DND-41 (cell line): ENCODE data around the gene SPEF1.

Experiments
- ATAC-seq: fragments of 200-7000 bp; cut with Tn5 transposase; 3 replicates; pipeline ENCODE4 v1.9.1; 2021; ENCODE audit warnings: low read depth; ENCODE audit not compliant: insufficient read depth
- DNase-seq: peaks from one replicate; pipeline ENCODE4 v3.0.0-alpha.2; 2020
- H2AFZ ChIP-seq: 2 replicates; pipeline ENCODE4 v1.6.0; 2012; ENCODE audit warnings: low read depth, low read length
- H3K27ac ChIP-seq: 2 replicates; pipeline ENCODE4 v1.5.1; 2012; ENCODE audit warnings: low read length, inconsistent platforms
- H3K27me3 ChIP-seq: fragments of 200-600 bp; sonication (generic); 2 replicates; pipeline ENCODE4 v1.6.0; 2012; ENCODE audit warnings: low read length, mild to moderate bottlenecking, inconsistent platforms; ENCODE audit not compliant: insufficient read depth, poor library complexity
- H3K36me3 ChIP-seq: 2 replicates; pipeline ENCODE4 v1.5.1; 2012; ENCODE audit warnings: low read length, inconsistent platforms; ENCODE audit not compliant: insufficient read depth
- H3K4me1 ChIP-seq: 2 replicates; pipeline ENCODE4 v1.5.1; 2012; ENCODE audit warnings: mild to moderate bottlenecking, low read length; ENCODE audit not compliant: insufficient read depth
- H3K4me2 ChIP-seq: 2 replicates; pipeline ENCODE4 v1.6.0; 2012; ENCODE audit warnings: mild to moderate bottlenecking, moderate library complexity, low read length, inconsistent platforms; ENCODE audit not compliant: insufficient read depth
- H3K4me3 ChIP-seq, 2 experiments: fragments of 200-600 bp in 1 of 2; shearing (Covaris generic) in 1 of 2; 2 replicates each; pipeline ENCODE4 v1.5.1; 2012 to 2016; ENCODE audit warnings: inconsistent platforms in 2 of 2, low read length in 2 of 2, mild to moderate bottlenecking in 2 of 2, low read depth in 1 of 2, moderate library complexity in 1 of 2
- H3K79me2 ChIP-seq: 2 replicates; pipeline ENCODE4 v1.6.0; 2012; ENCODE audit warnings: low read length, inconsistent platforms; ENCODE audit not compliant: insufficient read depth
- H3K9ac ChIP-seq: 2 replicates; pipeline ENCODE4 v1.6.0; 2012; ENCODE audit warnings: low read depth, mild to moderate bottlenecking, inconsistent platforms, low read length, moderate library complexity
- H3K9me3 ChIP-seq: 2 replicates; pipeline ENCODE4 v1.5.1; 2012; ENCODE audit warnings: low read length, moderate library complexity, mild to moderate bottlenecking, inconsistent platforms; ENCODE audit not compliant: insufficient read depth, severe bottlenecking
- H4K20me1 ChIP-seq: 2 replicates; pipeline ENCODE4 v1.6.0; 2012; ENCODE audit warnings: low read length; ENCODE audit not compliant: insufficient read depth
- EZH2 ChIP-seq: IDR thresholded peaks from 3 replicates; pipeline ENCODE4 v1.6.1; 2012; ENCODE audit warnings: borderline replicate concordance, low read depth, mild to moderate bottlenecking, moderate library complexity, low read length, inconsistent platforms; ENCODE audit not compliant: severe bottlenecking
- TF ChIP-seq, protein P1 (sequence below): IDR thresholded peaks from 2 replicates; pipeline ENCODE4 v1.5.1; 2012; ENCODE audit warnings: borderline replicate concordance, low read length, moderate library complexity, mild to moderate bottlenecking; ENCODE audit not compliant: poor library complexity, severe bottlenecking; ENCODE audit errors: extremely low read depth

The SPEF1 gene

DNA sequence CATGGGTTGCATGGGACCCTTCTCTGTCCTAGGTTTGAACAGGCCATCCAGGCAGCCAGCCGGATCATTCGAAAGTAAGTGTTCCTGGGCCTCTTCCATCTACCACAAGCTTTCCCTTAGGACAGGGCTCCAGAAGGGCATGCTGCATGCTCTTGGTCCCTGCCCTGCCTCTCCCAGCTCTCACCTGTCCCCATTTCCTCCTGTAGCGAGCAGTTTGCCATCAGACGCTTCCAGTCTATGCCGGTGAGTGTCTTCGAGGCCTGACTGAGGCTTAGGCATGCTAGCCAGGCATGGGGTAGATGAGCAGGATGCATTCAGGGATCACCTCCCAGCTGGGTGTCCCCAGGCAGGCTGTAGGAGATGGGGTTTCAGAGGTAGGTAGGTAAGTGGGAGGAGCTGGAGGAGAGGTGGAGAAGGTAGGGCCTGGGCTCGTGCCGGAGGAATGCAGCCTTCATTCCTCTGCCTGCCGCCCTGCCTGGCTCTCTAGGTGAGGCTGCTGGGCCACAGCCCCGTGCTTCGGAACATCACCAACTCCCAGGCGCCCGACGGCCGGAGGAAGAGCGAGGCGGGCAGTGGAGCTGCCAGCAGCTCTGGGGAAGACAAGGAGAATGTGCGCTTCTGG is 19.1 kb upstream of the SPEF1 start:
- Histone ChIP-seq H3K4me3 (no peak overlapping the region), H3K27me3 (no peaks in the 10 kb centered on the region), H2AFZ (no peak overlapping the region), H3K4me1 (peaks cover 48% of the 10 kb centered on the region), H3K27ac (peak overlapping the region; percentile 79), H3K9ac (peak overlapping the region; percentile 38; the same call in 1 of the 2 replicates), H3K79me2 (peaks cover 47% of the 10 kb centered on the region), H3K4me2 (no peak overlapping the region), H3K9me3 (no peaks in the 10 kb centered on the region), H3K36me3 (peaks cover 89% of the 10 kb centered on the region), H4K20me1 (peaks cover 29% of the 10 kb centered on the region)
- DNase-seq (no peak), ATAC-seq (no peak)
- no peak for TF ChIP-seq EZH2
- TF ChIP-seq, protein P1, sequence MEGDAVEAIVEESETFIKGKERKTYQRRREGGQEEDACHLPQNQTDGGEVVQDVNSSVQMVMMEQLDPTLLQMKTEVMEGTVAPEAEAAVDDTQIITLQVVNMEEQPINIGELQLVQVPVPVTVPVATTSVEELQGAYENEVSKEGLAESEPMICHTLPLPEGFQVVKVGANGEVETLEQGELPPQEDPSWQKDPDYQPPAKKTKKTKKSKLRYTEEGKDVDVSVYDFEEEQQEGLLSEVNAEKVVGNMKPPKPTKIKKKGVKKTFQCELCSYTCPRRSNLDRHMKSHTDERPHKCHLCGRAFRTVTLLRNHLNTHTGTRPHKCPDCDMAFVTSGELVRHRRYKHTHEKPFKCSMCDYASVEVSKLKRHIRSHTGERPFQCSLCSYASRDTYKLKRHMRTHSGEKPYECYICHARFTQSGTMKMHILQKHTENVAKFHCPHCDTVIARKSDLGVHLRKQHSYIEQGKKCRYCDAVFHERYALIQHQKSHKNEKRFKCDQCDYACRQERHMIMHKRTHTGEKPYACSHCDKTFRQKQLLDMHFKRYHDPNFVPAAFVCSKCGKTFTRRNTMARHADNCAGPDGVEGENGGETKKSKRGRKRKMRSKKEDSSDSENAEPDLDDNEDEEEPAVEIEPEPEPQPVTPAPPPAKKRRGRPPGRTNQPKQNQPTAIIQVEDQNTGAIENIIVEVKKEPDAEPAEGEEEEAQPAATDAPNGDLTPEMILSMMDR: no peak

DNA sequence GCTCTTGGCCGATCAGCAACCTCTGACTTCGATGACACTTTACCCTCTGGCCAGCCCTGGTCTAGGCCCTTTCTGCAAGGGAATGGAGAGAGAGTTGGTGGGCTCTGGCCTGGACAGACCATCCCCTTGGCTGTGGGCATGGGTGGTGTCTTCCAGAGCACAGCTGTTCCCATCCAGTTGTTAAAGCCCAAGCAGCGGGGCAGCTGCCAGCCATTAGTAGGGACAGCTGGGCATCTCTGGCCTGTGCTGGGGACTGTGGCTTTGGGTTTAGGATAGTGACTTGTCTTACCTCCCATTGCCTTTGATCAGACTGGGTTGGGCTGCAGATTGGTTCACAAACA is 17.6 kb upstream of the SPEF1 start:
- Histone ChIP-seq H3K27me3 (no peaks in the 10 kb centered on the region), H3K9me3 (no peaks in the 10 kb centered on the region), H3K79me2 (peaks cover 58% of the 10 kb centered on the region), H3K4me3 (peak overlapping the region in 1 of 2 experiments; percentile 31; a peak in 2 of 4 replicates), H3K9ac (peak overlapping the region; percentile 38), H3K27ac (peak overlapping the region; percentile 79), H3K36me3 (peaks cover 74% of the 10 kb centered on the region), H3K4me2 (peak overlapping the region; percentile 84), H4K20me1 (peaks cover 23% of the 10 kb centered on the region), H2AFZ (no peak overlapping the region), H3K4me1 (peaks cover 61% of the 10 kb centered on the region)
- ATAC-seq (no peak; the same call in 2 of the 3 replicates), DNase-seq (no peak)
- no peak for TF ChIP-seq EZH2
- TF ChIP-seq, protein P1: no peak

DNA sequence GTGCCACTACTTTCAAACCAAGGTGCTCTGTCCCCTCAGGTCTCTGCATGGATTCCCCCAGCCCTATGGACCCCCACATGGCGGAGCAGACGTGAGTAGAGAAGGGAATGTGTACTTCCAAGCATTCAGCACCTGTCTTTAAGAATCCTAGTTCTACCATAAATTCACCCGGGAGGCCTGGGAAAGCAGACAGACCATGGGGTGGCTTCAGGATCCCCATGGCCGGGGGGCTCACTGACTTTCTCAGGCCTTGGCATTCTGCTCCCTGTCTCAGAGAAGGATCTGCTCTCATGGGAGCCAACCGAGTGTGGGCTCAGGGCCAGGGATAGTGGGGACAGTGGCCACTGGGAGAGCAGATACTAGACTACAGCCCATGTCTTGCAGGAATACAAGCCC is 17.1 kb upstream of the SPEF1 start:
- Histone ChIP-seq H4K20me1 (peaks cover 23% of the 10 kb centered on the region), H3K79me2 (peaks cover 58% of the 10 kb centered on the region), H3K4me3 (no peak overlapping the region), H3K4me2 (peak overlapping the region; percentile 84), H3K4me1 (peaks cover 61% of the 10 kb centered on the region), H3K27ac (peak overlapping the region; percentile 79), H3K27me3 (no peaks in the 10 kb centered on the region), H2AFZ (no peak overlapping the region), H3K36me3 (peaks cover 69% of the 10 kb centered on the region), H3K9me3 (no peaks in the 10 kb centered on the region), H3K9ac (peak overlapping the region; percentile 38)
- ATAC-seq (no peak), DNase-seq (no peak)
- TF ChIP-seq, protein P1: no peak
- no peak for TF ChIP-seq EZH2
